Measurements from ENCODE around the gene MXI1.
"Not testable (repeated sequence)": the region's sequence is repeated elsewhere in the genome, so short reads cannot be mapped to it uniquely, and the experiment has no call there.

The MXI1 gene

DNA sequence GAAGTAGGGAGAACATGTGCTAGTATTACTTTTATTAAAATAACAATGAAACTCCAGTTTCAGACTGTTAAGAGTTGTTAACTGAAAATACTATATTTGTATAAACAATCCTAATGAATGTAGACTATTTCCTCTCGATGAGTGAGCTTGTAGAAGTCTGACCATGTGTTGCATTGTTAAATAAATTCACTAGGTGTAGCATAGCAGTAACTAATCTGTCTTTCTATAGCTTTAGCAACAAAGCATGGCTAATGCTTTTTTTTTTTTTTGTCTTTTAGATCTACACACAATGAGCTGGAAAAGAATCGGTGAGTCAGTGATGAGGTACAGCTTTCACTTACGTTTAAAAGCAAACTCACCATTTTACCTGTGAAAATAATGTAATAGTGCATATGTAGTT lies 37.1 kb downstream of the MXI1 start:
- no peak for DNase-seq

GRCh38 chr10:110247833-110248232 lies 40.4 kb downstream of the MXI1 start:
- DNase-seq, result not testable (repeated sequence)

DNA sequence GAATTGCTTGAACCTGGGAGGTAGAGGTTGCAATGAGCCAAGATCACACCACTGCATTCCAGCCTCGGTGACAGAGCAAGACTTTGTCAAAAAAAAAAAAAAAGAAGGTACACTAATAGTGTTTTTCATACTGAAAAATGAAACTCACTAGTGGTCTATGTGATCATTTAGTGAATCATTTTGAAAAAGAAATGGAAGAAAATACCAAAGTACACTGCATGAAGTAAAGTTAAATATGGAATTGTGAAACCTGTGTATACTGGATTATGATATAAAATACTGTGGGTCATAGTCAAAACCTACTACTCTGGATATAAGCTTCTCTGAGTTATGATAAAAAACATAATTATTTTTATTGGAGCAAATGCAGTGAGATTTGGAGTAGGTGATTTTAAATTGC lies 42.1 kb downstream of the MXI1 start:
- DNase-seq, result not testable (repeated sequence)

- not testable (repeated sequence) for DNase-seq
These were observed 44.0 kb downstream of the MXI1 start for GRCh38 chr10:110251392-110251791.

GRCh38 chr10:110252151-110252550 lies 44.7 kb downstream of the MXI1 start:
- no peak for DNase-seq

DNA sequence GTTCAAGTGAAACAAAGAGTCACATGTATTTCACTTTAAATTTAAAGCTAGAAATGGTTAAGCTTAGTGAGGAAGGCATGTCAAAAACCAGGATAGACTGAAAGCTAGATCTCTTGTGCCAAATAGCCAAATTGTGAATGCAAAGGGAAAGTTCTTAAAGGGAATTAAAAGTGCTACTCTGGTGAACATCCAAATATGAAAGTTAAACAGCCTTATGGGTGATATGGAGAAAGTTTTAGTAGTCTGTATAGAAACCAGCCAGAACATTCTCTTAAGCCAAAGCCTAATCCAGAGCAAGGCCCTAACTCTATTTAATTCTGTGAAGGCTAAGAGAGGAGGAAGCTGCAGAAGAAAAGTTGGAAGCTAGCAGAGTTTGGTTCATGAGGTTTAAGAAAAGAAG lies 47.1 kb downstream of the MXI1 start:
- no peak for DNase-seq

DNA sequence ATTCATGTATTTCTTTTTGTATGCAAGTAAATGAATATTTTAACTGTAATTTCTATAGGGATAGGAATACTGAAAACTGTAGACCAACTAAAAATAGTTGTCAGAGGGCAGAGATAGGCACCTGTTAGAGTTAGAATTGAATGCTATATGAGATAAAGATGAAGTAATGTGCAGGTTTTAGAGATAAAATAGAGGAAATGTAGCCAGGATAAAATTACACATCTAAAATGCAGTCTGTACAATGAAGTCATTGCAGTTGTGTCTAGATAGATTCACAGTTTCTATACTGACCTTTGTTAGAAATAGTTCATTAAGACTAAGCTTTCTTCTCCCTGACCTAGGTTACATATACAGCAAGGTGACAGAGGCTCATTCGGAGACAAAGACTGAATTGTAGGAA lies 51.1 kb downstream of the MXI1 start:
- DNase-seq, result no peak

- DNase-seq, result no peak
These were observed 51.9 kb downstream of the MXI1 start for GRCh38 chr10:110259317-110259716.

DNA sequence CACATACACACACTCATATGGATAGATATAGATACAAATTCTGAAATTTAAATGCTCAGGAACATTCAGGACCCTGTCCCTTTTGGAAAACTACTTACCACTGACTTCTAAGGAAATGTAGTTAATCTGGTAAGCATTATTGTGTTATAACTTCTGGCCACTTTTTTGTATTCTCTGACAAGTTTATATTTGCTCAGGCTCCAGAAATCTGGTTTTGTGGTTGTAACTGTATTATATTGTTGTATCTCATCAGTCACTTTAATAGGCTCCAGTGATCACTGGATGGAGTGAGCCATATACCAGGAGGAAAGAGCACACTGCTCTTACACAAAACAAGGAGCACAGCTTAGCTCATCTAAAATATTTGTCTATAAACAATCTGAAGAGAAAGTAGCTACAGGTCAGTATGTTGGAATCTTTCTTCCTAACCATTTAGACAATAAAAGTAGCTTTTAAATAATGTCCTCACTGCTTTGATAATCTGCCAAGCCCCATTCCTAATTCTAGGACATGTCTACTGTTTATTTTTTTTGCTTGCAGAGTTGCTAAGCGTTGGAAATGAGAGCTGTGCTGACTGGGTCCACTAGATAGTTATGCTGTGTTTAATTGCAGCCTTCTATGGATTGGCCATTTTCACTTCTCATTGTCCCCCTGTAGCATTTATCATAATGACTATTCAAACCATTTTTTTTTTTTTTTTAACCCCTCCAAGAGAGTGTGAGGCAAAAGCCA lies 53.5 kb downstream of the MXI1 start:
- DNase-seq, result no peak

GRCh38 chr10:110263164-110263563 lies 55.8 kb downstream of the MXI1 start:
- DNase-seq, result no peak

GRCh38 chr10:110265573-110266193 lies 58.3 kb downstream of the MXI1 start:
- no peak for DNase-seq

DNA sequence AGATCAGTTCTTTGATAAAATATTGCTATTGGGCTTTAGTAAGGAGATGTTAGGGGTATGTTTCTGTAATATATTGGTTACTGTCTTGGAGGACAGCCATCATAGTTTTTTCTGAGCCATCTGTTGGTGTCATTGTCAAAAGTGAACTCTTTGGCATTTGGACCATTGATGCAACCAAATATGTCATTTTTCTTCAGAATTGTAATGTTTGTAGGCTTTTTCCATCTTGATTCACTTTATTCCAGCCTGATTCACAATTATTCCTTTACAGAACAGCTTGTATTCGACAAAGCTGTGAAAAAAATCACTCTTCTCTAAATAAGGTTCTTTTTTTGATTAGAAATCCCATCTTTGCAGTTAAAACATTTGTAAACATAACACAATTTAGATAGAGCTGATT lies 59.9 kb downstream of the MXI1 start:
- no peak for DNase-seq

- no peak for DNase-seq
These were observed 61.0 kb downstream of the MXI1 start for GRCh38 chr10:110268442-110268841.

- DNase-seq, result no peak
These were observed 61.6 kb downstream of the MXI1 start for GRCh38 chr10:110268971-110269370.

- no peak for DNase-seq
These were observed 62.2 kb downstream of the MXI1 start for GRCh38 chr10:110269374-110270318.

- not testable (repeated sequence) for DNase-seq
These were observed 65.6 kb downstream of the MXI1 start for GRCh38 chr10:110272995-110273394.

DNA sequence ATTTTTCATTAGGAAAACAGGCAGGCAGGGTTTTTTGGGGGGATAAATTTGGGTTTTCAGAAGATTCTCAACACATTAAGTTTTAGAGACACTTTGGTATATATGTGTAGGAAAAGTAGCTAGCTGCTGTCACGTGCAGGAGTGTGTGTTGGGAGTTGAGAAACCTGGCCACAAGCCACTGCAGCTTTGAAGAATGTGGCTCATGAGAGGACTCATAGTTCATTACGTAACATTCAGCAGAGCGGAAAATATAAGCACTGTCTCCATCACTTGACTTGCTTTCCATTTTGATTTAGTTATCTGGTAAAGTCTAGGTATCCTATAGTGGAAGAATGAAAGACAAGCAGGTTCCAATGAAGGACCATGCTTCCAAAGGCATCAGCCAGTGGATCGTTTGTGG lies 66.1 kb downstream of the MXI1 start:
- DNase-seq, result no peak

DNA sequence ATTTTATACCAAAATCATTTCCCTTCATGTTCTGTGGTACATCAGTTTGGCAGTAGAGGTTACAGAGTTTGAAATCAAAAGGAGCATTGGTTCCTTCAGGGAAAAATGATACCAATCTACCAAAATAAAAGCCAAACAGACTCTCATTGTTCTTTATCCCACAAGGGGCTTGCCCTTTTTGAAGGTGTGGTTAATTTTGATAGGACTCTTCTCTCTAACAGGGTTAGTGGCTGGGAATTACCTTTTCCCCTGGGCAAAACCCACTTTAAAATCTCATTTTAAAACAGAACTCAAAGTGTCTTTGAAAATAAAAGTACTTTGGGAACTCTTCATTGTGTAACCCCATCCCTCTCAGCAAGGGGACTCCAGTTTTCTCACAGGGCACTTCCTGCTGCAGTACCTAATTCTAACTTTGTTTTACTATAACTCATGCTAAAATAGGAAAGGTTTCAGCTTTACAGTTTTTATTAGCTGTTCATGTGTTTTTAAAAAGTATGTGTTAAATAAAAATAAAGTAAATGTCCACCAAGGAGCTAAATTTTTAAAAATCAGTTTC lies 66.7 kb downstream of the MXI1 start:
- DNase-seq, result no peak

DNA sequence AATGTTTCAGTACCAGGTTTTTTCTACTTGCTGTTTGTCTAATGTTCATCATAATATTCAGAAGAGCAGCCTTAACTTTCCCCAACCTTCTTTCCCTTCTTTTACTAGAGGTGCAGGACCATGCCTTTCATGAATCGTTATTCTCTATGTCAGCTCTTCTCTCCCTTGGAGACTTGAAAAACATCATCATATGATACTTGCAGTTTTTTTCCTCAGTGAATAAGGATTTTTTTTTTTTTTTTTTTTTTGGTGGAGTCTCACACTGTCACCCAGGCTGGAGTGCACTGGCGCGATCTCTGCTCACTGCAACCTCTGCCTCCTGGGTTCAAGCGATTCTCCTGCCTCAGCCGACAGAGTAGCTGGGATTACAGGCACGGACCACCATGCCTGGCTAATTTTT lies 67.2 kb downstream of the MXI1 start:
- DNase-seq, result no peak

- no peak for DNase-seq
These were observed 67.8 kb downstream of the MXI1 start for GRCh38 chr10:110275128-110275729.

DNA sequence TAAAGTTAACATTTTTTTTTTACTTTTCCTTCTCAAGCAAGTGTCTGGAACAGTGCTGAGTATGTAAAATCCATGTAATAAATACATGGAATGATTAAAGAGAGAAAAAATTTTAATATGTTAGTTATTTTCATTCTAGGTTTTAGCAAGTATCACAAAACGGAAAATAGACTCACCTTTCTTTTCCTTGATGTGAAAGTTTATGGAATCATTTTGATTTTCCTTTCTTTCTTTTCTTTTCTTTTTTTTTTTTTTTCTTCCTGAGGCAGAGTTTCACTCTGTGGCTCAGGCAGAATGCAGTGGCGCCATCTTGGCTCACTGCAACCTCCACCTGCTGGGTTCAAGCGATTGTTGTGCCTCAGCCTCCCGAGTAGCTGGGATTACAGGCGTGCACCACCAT lies 69.2 kb downstream of the MXI1 start:
- DNase-seq, result no peak

- DNase-seq, result no peak
These were observed 70.2 kb downstream of the MXI1 start for GRCh38 chr10:110277591-110277990.

Data from activated CD4-positive, alpha-beta T cell treated with anti-CD3 and anti-CD28 coated beads for 1 hour (primary cell).